ENCODE data around the gene RSRC1. TPM values are rescaled to one million over a fixed set of nuclear protein-coding genes. Genes with fewer than 3 reads are reported as not detected.

Gene RSRC1
- total RNA-seq, 4 donors from 2014 or later, result 22.5 to 41.4 (median 32.9) TPM

GRCh38 chr3:158105710-158106253 is 4.1 kb upstream of the RSRC1 start:
- TF ChIP-seq CTCF (IDR thresholded peaks at IDR 0.05) (no peak), POLR2A (IDR thresholded peaks at IDR 0.05) (no peak)
- 0% methylated on average over 25 to 41 of the region's 45 CpGs for WGBS, 2 donors
- no peaks in the 10 kb centered on the region for H3K9me3 ChIP-seq
- intact Hi-C loops (cut with DNase I), result no loop called here
- H3K36me3 ChIP-seq, result no peaks in the 10 kb centered on the region
- peaks cover 32 to 61% (median 41%) of the 10 kb centered on the region in 3 donors for H3K4me1 ChIP-seq
- H3K27ac ChIP-seq, result no peak overlapping the region
- H3K27me3 ChIP-seq, result peaks cover 38 to 88% (median 66%) of the 10 kb centered on the region in 4 donors
- DNase-seq, result no peak
- peak overlapping the region; percentile 24 to 70 (median 38) for H3K4me3 ChIP-seq

- no peak for TF ChIP-seq POLR2A (IDR thresholded peaks at IDR 0.05)
- TF ChIP-seq CTCF (IDR thresholded peaks at IDR 0.05), result no peak
- Histone ChIP-seq H3K36me3 (no peaks in the 10 kb centered on the region), H3K27ac (no peak overlapping the region), H3K4me3 (peak overlapping the region in 2 of 4 donors; percentile 47 to 70), H3K4me1 (peaks cover 35 to 73% (median 51%) of the 10 kb centered on the region in 3 donors), H3K27me3 (peaks cover 38 to 77% (median 60%) of the 10 kb centered on the region in 4 donors), H3K9me3 (no peaks in the 10 kb centered on the region)
- DNase-seq, result no peak
- intact Hi-C loops (cut with DNase I), result no loop called here
- 6 to 9% methylated on average over 24 to 36 of the region's 37 CpGs for WGBS, 2 donors
Observed at GRCh38 chr3:158106766-158107471, 3.0 kb upstream of the RSRC1 start.

GRCh38 chr3:158107605-158108444 is 2.1 kb upstream of the RSRC1 start:
- Histone ChIP-seq H3K27ac (no peak overlapping the region), H3K4me3 (no peak overlapping the region), H3K9me3 (no peaks in the 10 kb centered on the region), H3K4me1 (peaks cover 35 to 74% (median 54%) of the 10 kb centered on the region in 3 donors), H3K36me3 (no peaks in the 10 kb centered on the region), H3K27me3 (peaks cover 35 to 68% (median 51%) of the 10 kb centered on the region in 4 donors)
- no peak for DNase-seq
- intact Hi-C loops (cut with DNase I), result no loop called here
- WGBS, 2 donors, result 18 to 19% methylated on average over 15 of the region's 15 CpGs
- TF ChIP-seq CTCF (IDR thresholded peaks at IDR 0.05) (no peak), POLR2A (IDR thresholded peaks at IDR 0.05) (no peak)

- TF ChIP-seq CTCF (IDR thresholded peaks at IDR 0.05) (no peak), POLR2A (IDR thresholded peaks at IDR 0.05) (no peak)
- WGBS, 2 donors, result 16 to 23% methylated on average over 2 of the region's 2 CpGs
- intact Hi-C loops (cut with DNase I), result no loop called here
- no peaks in the 10 kb centered on the region for H3K36me3 ChIP-seq
- no peak overlapping the region for H3K4me3 ChIP-seq
- H3K27me3 ChIP-seq, result peaks cover 28 to 61% (median 44%) of the 10 kb centered on the region in 4 donors
- no peak for DNase-seq
- no peak overlapping the region for H3K27ac ChIP-seq
- H3K4me1 ChIP-seq, result peaks cover 31 to 67% (median 48%) of the 10 kb centered on the region in 3 donors
- H3K9me3 ChIP-seq, result no peaks in the 10 kb centered on the region
Observed at GRCh38 chr3:158108445-158108985, 1.4 kb upstream of the RSRC1 start.

All from esophagus squamous epithelium (tissue), 5 donors.